Gastroesophageal sphincter (tissue), 4 donors: ENCODE results near the gene HMGN3. TPM values are rescaled to one million over a fixed set of nuclear protein-coding genes. Genes with fewer than 3 reads are reported as not detected.

Experiments
- ATAC-seq: fragments of 150-250 bp; one replicate; pipeline ENCODE4 v1.9.1; 2016; ENCODE audit warnings: mild to moderate bottlenecking, moderate library complexity
- H3K27ac ChIP-seq, 4 donors: fragments of 200-600 bp; sonication (generic) in 3 of 4; 1 replicate in 3 of 4; 2 replicates in 1 of 4; pipeline ENCODE4 v1.5.1; 2016 to 2019
- H3K27me3 ChIP-seq: fragments of 200-600 bp; sonication (generic); one replicate; pipeline ENCODE4 v1.5.1; 2019
- H3K36me3 ChIP-seq, 2 donors: fragments of 200-600 bp; sonication (generic); one replicate each; pipeline ENCODE4 v1.5.1; 2019; ENCODE audit warnings: control low read depth in 1 of 2
- H3K4me1 ChIP-seq, 3 donors: fragments of 200-600 bp; sonication (generic); 1 replicate in 2 of 3; 2 replicates in 1 of 3; pipeline ENCODE4 v1.5.1; 2016 to 2019; ENCODE audit warnings: control low read depth in 2 of 3
- H3K4me3 ChIP-seq, 2 donors: fragments of 200-600 bp; sonication (generic); one replicate each; pipeline ENCODE4 v1.5.1; 2019; ENCODE audit warnings: mild to moderate bottlenecking in 1 of 2, moderate library complexity in 1 of 2
- H3K9me3 ChIP-seq, 3 donors: fragments of 200-600 bp; sonication (generic); one replicate each; pipeline ENCODE4 v1.5.1; 2017 to 2019; ENCODE audit warnings: control low read depth in 2 of 3
- EP300 ChIP-seq: sonication (generic); formaldehyde crosslinking; IDR thresholded peaks from one replicate; pipeline ENCODE4 v1.6.1; 2017; ENCODE audit warnings: antibody characterized with exemption, mild to moderate bottlenecking
- POLR2A ChIP-seq, 2 donors: fragments of 450-650 bp; IDR thresholded peaks; one replicate each; pipeline ENCODE4 v1.6.1; 2017; ENCODE audit warnings: antibody characterized with exemption in 2 of 2, mild to moderate bottlenecking in 2 of 2, moderate library complexity in 1 of 2
- POLR2AphosphoS5 ChIP-seq: sonication (generic); formaldehyde crosslinking; IDR thresholded peaks from one replicate; pipeline ENCODE4 v1.6.1; 2017; ENCODE audit warnings: antibody characterized with exemption
- WGBS, 2 donors: methylation state at CpG; one replicate each; pipeline ENCODE4 v1.1.5; 2018; ENCODE audit warnings: low coverage in 1 of 2; 5-methylcytosine and 5-hydroxymethylcytosine counted together
- total RNA-seq, 4 donors: library from RNA; depleted of rRNA; stranded (reverse); fragments of >200 nt; gene quantifications; one replicate each; pipeline ENCODE4 v1.1.0, GENCODE V29; 2016
- TF ChIP-seq, protein P1 (sequence below), 4 experiments: fragments of 200-600 bp in 2 of 4; fragments of 450-650 bp in 2 of 4; sonication (generic) in 1 of 4; IDR thresholded peaks; one replicate each; pipeline ENCODE4 v1.5.1; 2017 to 2019; ENCODE audit warnings: antibody characterized with exemption in 4 of 4, mild to moderate bottlenecking in 2 of 4, moderate library complexity in 2 of 4

The HMGN3 gene
- total RNA-seq, 4 donors from 2014 or later = 41.4 to 97.9 (median 61.4) TPM

DNA sequence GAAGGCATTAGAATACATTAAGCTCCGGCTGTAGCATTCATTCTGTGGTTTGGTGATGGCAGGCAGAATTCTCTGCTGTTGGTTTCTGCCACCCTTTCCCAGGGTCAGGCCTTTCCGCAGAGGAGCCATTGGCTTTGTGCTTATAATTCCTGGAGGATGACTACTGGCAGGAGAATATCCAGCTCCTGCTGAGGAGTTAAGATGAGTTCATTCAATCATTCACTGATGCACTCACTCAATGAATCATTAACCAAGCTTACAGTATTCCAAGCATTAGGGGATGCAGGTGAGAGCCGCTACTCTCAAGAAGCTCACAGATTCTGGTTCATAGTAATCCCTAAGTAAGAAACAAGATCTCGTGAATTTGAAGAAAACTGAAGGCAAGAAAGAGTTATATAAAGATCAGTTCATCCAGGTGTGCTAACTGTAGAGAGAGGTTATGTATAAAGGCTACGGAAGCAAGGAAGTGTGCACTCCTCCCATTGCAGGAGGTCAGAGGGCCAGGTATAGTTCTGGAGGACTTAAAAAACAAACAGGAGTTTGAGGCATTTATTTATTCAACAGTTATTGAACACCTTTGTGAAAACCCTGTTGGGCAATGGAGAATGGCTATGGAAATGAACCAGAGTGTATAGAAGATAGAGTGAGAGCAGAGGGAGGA lies 75.5 kb downstream of the HMGN3 start:
- 91 to 92% methylated on average over 4 to 5 of the region's 5 CpGs for WGBS, 2 donors
- no peaks in the 10 kb centered on the region for H3K36me3 ChIP-seq
- H3K27me3 ChIP-seq = no peaks in the 10 kb centered on the region
- H3K4me3 ChIP-seq = no peak overlapping the region
- H3K27ac ChIP-seq = no peak overlapping the region
- H3K4me1 ChIP-seq = no peaks in the 10 kb centered on the region
- no peak for ATAC-seq
- TF ChIP-seq POLR2AphosphoS5 (no peak), POLR2A (IDR thresholded peaks at IDR 0.05) (no peak), EP300 (no peak)
- TF ChIP-seq, protein P1, sequence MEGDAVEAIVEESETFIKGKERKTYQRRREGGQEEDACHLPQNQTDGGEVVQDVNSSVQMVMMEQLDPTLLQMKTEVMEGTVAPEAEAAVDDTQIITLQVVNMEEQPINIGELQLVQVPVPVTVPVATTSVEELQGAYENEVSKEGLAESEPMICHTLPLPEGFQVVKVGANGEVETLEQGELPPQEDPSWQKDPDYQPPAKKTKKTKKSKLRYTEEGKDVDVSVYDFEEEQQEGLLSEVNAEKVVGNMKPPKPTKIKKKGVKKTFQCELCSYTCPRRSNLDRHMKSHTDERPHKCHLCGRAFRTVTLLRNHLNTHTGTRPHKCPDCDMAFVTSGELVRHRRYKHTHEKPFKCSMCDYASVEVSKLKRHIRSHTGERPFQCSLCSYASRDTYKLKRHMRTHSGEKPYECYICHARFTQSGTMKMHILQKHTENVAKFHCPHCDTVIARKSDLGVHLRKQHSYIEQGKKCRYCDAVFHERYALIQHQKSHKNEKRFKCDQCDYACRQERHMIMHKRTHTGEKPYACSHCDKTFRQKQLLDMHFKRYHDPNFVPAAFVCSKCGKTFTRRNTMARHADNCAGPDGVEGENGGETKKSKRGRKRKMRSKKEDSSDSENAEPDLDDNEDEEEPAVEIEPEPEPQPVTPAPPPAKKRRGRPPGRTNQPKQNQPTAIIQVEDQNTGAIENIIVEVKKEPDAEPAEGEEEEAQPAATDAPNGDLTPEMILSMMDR (IDR thresholded peaks at IDR 0.05) = no peak
- no peaks in the 10 kb centered on the region for H3K9me3 ChIP-seq

DNA sequence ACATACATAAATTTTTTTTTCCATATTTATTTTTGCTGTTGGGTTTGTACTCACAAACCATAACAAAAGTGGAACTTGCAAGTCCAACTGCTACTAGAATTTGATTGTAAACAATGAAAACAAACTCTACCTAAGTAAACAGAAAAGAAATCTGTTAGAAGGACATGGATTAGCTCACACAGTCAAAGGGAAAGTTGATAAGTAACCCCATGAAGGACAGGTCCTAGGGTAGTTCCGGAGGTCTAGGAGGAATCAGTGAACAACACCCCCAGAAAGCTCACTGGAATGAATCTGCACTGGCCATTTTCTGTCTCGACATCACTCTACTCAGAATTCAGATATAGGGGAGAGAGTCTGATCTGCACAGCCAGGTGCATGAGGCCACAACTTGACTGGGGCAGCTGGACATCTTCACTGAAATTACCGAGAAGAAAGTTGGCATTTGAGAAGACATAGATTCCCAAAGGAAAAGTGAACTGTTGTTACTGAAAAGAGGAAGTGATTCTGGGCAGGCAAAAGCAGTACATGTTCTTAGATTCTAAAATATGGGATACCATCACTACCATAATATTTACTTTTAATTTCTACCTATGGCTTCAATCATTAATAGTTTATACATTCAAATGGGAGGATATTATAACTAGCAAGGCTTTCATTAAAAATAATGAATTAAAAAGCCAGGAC lies 76.4 kb downstream of the HMGN3 start:
- no peak for ATAC-seq
- 50 to 68% methylated on average over 2 to 3 of the region's 3 CpGs for WGBS, 2 donors
- Histone ChIP-seq H3K36me3 (no peaks in the 10 kb centered on the region), H3K27me3 (no peaks in the 10 kb centered on the region), H3K9me3 (no peaks in the 10 kb centered on the region), H3K4me1 (no peaks in the 10 kb centered on the region), H3K4me3 (no peak overlapping the region), H3K27ac (no peak overlapping the region)
- no peak for TF ChIP-seq EP300
- no peak for TF ChIP-seq POLR2AphosphoS5
- TF ChIP-seq, protein P1 (IDR thresholded peaks at IDR 0.05) = no peak
- TF ChIP-seq POLR2A (IDR thresholded peaks at IDR 0.05) = no peak

DNA sequence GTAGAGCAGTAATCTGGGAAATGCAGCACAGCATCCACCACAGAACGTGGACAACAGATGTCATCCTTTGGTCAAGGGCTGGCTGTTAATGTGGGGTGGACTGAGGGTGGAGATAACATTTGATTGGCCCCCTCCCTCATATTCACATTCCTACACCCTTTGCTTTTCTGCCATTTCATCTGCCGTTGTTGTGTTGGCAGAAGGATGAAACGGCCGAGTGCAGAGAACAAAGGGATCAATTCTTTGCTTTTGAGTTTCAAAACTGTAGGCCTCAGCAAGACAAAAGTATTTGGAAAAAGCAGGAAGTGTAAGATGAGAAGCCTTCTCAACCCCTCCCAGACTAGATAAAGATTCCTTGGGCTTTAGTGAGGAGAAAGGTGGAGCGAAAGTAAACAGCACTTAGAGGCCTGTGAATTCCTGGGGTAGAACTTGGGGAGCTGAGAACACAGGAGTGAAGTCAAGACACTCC lies 82.2 kb downstream of the HMGN3 start:
- TF ChIP-seq POLR2A (IDR thresholded peaks at IDR 0.05) (no peak), EP300 (no peak), POLR2AphosphoS5 (no peak)
- TF ChIP-seq, protein P1 (IDR thresholded peaks at IDR 0.05) = no peak
- H3K27me3 ChIP-seq = no peaks in the 10 kb centered on the region
- WGBS, 2 donors = 61 to 63% methylated on average over 4 to 5 of the region's 5 CpGs

More for the DNA sequence above, 82.2 kb downstream of the HMGN3 start:
- no peak overlapping the region for H3K4me3 ChIP-seq
- ATAC-seq = no peak
- no peaks in the 10 kb centered on the region for H3K9me3 ChIP-seq
- H3K36me3 ChIP-seq = no peaks in the 10 kb centered on the region
- no peak overlapping the region for H3K27ac ChIP-seq
- no peaks in the 10 kb centered on the region for H3K4me1 ChIP-seq

Other genes with a start within 250 kb of the HMGN3 start
- gene PHIP, start 156.4 kb downstream of the HMGN3 start, total RNA-seq = 10 to 100 TPM; 24.9 to 44.2 (median 32.9) TPM